ENCODE measurements around the gene GRIPAP1. TPM values are rescaled to one million over a fixed set of nuclear protein-coding genes. Genes with fewer than 3 reads are reported as not detected.
A peak's percentile ranks its signal among the peaks of the same experiment; 100 is the strongest.
"Not testable (repeated sequence)": the region's sequence is repeated elsewhere in the genome, so short reads cannot be mapped to it uniquely, and the experiment has no call there.

GRIPAP1 gene
- total RNA-seq, 1 experiment from 2014 or later, result 25.5 TPM

DNA sequence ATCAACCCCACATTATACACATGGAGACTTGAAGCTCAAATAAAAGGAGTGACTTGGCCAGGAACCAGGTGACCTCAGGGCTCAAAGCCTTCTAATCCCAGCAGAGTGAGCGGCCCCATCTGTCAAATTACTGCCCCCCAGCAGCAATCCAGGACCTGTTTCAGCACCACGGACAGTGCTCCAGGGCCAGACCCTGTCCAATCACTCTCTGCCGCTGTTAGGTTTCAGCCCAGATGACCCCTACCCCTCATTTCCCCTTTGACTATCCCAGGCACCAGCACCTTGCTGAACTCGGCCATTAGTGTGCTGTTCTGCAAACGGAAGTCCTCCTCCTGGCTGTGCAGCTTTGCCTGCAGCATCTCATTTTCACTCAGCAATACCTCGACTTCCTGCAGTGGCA is 5.1 kb downstream of the GRIPAP1 start:
- no peak for DNase-seq (ENCODE audit: low read depth)

DNA sequence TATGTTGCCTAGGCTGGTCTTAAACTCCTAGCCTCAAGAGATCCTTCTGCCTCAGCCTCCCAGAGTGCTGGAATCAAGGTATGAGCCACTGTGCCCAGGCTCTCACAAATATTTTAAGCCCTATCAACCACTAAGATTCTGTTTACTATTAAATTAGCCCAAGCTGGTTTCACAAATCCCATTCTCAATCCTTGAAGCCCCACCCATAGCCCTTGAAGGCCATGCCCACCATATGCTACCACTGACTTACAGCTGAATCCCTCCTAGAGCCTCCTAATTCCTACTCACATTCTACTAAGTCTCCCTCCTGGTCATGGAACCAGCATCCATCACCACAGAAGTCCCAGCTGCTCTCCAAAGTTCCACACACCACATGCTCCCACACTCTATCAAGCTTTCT is 9.7 kb downstream of the GRIPAP1 start:
- DNase-seq (ENCODE audit: low read depth), result no peak

DNA sequence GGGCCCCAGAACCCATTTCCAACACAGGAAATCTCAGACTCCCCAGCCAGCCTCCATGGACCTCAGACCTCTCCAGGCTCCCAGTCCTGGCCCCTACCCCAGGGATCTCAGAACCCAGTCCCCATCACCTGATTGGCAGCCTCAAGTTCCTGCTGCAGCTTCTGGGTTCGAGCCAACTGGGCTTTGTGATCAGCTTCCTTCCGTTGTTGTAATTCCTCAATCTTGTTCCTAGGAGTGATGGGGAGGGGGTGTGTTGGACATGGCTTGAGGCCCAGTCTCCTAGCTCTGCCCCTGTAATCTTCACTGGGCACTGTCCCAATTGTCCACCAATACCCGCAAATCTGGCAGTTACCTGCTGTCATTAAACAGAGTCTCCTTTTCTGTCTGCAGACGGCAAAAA is 12.6 kb downstream of the GRIPAP1 start:
- DNase-seq (ENCODE audit: low read depth), result no peak

DNA sequence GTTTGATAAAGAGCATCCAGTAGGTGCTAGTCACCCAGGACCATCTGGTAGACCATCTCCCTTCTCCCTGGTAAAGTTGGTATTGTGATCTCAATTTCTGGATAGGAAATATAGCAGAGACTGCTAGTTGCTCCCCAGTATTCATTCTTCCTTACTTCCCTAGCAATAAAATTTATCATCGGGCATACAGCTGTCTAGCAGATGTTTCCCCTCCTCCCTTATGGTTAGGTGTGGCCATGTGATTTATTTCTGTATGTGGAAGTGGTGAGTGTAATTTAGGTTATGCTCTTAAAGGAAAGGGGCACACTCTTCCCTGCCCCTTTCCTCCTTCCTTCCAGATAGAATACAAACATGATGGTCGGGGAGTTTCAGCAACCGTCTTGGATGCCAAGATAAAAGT is 18.2 kb downstream of the GRIPAP1 start:
- DNase-seq (ENCODE audit: low read depth), result no peak

DNA sequence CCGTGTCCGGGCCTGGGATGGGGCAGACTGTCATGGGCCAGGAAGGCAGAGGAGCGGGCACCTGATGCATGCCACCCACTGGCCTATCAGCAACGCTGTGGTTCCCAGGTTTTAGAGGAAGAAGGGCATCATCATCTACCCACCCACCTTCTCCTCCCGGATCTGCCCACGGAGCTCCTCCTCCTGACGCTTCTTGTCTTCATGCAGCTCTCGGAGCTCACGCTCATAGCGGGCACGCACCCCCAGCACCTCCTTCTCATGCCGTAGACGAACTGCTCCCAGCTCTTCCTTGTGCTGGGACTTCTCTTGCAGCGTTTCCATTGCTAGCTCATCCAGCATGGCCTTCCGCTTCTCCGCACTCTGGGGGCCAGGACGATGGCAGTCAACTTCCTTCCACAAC is 19.0 kb downstream of the GRIPAP1 start:
- DNase-seq (ENCODE audit: low read depth), result no peak

DNA sequence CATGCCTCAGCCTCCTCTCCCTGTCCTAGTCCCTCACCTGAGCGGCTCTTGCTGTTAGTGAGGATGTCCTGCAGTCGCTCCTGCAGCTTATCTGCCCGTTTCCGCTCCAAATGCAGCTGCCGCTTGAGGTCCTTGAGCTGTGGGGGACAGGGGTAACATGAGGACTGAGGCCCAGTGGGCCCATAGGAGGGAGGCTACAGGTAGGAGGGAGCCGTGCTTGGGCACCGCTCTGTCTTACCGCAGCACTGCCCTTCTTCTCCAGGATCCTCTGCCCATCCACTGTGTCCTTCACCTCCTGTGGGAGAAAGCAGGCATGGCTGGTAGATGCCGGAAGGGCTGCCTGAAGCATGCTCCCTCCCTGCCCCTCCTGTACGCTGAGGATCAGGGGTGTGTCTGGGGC is 20.9 kb downstream of the GRIPAP1 start:
- no peak for DNase-seq (ENCODE audit: low read depth)

DNA sequence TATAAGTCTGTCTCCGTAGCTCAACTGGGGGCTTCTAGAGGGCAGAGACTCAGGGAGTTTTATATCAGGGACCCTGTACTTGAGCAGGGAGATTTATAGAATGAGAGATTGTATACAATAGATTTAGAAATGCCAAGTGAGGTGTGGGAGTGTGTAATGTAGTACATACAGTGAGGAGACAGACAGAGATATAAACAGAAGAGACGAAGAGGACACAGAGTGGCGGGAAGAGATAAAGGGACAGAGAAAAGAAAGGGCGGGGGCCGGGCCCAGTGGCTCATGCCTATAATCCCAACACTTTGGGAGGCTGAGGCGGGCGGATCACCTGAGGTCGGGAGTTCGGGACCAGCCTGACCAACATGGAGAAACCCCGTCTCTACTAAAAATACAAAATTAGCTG is 21.7 kb downstream of the GRIPAP1 start:
- not testable (repeated sequence) for DNase-seq (ENCODE audit: low read depth)

DNA sequence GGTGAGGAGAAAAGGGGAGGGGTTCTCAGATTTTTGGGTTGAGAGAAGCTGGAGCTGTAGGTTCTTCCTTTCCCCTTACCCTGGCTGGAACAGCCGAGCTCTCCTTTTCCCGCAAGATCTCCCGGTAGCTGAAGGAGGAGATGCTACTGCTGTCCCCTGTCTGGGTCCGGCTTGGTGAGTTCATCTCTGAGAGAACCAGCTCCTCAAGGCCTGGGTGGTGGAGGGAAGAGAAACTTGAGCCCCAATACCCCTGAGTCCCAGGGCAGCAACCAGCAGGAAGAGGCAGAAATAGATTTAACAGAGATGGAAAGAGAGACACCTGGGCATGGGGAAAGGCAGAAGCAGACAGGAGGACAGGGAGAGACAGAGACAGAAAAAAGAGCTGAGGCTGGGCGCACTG is 23.8 kb downstream of the GRIPAP1 start:
- DNase-seq (ENCODE audit: low read depth), result no peak

DNA sequence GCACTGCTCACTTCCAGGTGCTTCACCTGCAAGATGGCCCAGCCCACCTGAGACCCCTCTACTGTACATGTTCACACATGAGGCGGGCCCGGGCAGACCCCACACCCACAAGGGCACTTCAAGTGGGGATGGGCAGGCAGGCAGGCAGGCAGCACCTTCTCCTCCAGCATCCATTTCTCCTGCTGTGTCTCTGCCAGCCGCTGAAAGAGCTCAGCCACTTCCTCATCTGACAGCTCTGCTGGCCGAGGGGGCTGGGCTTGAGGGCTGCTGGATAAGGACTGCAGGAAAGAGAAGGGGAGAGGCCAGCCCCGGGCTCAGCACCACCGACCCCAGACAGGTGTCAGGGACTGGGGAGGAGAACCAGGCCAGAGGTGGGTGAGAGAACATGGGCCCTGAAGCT is 26.0 kb downstream of the GRIPAP1 start:
- DNase-seq (ENCODE audit: low read depth), result no peak

DNA sequence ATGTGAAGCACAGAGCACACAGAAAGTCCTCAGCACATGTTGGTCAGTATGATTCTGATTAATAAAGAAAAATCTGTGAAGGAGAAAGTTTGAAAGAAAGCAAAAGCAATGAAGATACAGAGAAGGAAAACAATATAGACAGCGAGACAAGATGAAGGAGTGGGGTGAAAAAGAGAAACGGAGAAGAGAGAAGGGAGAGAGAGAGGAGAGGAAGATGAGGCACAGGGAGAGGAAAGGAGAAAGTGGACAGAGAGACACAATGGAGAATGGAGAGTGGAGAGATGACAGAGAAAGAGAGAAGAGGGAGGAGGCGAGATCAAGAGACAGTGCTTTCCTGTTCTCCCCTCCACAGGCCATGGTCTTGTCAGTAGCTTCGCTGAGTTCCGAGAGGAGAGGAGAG is 26.5 kb downstream of the GRIPAP1 start:
- DNase-seq (ENCODE audit: low read depth), result no peak

DNA sequence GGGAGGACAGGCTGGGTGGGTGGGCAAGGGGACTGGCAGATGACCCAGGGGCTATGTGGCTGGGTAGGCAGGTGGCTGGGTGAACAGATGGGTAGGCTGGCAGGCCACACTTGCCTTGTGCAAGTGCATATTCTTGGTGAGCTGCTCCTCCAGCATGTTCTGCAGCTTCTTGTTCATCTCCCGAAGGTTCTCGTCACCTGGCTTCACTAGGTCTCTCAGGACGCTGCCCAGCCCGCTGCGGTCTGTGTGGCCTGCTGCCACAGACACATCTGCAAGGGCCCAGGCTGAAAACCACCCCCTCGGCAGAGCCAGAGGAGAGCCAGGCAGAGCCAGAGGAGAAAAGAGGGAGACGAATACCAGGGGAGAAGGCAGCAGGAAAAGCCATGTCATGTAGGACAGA is 27.0 kb downstream of the GRIPAP1 start:
- no peak for DNase-seq (ENCODE audit: low read depth)

DNA sequence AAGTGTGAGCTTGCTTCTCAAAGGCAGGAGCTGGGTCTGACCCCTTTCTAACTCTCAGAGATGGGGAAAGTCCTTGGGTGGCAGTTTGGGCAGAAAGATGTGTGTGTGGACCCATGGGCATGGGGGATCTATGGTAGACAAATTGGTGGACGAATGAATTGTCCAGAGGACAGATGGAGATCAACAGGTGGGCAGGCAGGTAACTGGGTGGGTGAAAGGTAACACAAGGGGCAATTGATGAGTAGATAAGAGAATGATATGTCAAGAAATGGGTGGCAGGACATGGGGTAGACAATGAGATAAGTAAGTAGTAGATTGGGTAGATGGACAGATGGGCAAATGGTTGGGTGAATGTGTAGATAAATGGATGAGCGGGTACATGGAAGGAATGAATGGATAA is 27.5 kb downstream of the GRIPAP1 start:
- no peak for DNase-seq (ENCODE audit: low read depth)

DNA sequence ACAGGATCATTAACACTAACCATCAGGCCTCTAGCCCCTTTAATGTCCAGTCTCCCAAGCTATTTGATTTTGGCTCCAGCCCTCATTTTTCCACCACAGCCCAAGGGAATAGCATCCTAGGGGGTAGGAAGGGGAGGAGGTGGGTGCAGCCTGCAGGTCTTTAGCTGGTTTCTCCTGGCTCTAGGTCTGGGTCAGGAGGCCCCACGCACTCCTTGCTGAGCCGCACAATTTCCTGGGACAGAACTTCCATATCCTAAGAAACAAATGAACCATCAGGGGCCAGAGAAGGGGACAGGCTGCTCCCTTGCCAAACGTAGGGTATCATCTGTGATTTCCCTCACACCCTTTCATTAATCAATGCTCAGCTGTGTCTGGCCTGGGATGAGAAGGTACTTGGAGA is 28.0 kb downstream of the GRIPAP1 start:
- no peak for DNase-seq (ENCODE audit: low read depth)

DNA sequence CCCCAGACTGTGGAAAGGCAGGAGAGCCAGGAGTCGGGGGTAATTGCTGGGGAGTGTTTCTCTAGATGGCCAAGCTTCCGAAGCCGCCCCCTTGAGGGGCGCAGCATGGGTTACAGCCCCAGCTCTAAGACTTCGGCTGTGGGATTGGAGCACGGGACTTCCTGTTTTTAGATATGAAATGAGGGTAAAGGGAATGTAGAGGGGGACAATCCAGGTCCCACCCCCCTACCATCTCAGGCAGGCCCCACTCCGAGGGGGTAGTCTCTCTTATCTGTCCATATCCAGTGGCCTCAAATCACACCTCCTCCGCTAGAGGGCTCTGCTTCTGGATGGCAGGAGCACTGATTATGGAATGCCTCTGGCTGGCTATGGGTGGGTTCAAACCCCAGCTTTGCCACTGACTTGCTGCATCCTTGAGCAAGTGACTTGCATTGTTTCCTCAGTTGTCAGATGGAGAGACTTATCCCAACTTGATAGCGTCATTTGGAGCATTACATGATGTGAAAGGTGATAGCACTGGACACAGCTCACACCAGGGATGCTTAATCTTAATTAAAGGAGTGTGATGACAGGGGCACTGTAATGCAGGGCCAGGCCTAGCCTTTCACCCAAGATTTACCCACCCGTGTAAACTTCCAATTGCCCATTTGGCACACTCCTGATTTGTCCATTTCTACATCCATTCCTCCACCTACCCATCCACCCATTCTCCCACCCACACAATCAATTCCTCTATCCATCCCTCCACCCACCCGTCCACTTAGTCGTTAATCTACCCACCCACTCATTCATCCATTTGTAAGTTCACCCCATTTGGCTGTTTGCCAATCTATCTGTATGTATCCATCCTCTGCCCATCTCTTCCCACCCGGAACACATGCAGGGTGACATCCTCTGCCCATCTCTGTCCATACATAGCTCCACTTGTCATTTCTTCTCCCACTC is 29.6 kb downstream of the GRIPAP1 start:
- DNase-seq (ENCODE audit: low read depth), result peak; percentile 42

DNA sequence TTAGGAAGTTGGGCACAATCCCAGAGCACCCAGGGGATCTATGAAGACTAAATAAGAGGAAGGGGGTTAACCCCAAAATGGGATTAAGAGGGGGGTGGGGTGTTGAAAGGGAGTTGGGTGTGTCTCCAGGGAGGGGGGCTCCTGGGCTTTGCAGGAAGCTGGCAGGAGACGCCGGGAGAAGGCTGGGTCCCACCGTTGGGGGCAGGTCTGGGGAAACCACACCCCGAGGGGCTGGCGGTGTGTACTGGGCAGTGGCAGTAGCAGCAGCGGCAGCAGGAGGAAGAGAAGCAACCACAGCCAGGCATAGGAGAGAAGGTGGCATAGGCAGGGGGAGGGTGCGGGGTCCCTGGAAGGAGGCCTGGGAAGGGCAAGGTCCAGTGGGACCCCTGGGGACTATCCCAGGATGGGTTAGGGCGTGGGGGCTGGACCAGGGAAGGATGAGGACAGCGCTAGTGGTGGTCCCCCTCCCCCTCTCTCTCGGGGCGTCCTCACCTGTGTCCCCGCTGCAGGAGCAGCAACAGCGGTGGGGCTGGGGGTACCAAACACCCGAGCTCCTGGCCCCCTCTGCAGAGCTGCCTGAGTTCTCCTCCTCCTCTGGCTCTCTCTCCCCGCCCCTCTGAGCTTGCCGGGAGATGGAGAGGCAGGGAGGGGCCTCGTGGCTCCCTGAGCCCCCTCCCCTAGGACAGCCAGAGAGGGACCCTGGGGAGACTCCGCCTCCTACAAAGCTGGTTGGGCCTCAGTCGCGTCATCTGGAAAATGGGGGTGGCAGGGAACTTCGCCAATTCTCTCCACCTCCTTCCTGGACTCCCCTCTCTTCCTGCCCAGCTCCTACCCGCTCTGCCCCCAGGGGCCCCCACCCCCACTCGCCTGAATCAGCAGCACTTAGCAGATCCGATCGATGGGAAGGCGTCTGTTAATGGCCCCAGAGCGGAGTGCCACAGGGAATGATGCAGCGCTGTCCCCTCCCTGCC is 30.5 kb downstream of the GRIPAP1 start, which contains the start of gene KCND1:
TSS of gene KCND1 (minus strand) at position 596 of the 971 bp plus-strand sequence. CDS start 1,573 bp downstream, outside the sequence.
- DNase-seq (ENCODE audit: low read depth), result peak; percentile 23

DNA sequence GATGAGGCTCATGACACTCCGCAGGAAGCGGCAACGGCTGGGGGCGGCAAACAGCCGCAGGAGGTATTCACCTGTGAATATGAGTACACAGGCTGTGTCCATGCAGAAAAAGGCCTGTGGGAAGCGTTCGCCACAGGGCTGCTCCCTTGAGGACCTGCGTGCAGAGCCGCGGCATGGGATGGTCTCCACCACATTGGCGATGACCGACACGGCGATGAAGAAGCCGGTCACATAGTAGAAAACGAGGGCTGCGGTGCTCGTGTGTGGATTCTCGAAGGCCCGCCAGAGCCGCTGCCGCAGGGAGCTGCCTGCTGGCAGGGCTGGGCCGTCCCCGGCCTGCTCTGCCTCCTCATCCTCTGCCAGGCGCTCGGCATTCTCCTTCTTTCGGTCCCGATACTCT is 32.6 kb downstream of the GRIPAP1 start:
- no peak for DNase-seq (ENCODE audit: low read depth)

DNA sequence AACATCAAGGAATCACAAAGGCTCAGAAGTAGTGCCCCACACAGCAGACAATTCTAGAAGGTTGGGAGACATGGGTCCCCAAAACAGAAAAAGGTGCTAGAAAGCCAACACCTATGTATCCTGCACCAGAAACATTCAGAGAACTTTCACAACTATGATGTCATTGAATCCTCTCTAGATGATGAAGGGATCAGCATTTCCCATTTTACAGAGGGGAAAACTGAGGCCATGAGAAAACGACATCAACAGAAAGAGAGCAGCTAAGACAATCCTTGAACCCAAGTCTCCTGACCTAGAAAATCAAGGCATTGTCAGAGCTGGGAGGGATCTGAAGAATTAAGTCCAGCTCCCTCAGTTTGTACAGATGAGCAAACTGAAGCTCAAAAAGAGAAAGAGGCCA is 33.7 kb downstream of the GRIPAP1 start:
- DNase-seq (ENCODE audit: low read depth), result no peak

DNA sequence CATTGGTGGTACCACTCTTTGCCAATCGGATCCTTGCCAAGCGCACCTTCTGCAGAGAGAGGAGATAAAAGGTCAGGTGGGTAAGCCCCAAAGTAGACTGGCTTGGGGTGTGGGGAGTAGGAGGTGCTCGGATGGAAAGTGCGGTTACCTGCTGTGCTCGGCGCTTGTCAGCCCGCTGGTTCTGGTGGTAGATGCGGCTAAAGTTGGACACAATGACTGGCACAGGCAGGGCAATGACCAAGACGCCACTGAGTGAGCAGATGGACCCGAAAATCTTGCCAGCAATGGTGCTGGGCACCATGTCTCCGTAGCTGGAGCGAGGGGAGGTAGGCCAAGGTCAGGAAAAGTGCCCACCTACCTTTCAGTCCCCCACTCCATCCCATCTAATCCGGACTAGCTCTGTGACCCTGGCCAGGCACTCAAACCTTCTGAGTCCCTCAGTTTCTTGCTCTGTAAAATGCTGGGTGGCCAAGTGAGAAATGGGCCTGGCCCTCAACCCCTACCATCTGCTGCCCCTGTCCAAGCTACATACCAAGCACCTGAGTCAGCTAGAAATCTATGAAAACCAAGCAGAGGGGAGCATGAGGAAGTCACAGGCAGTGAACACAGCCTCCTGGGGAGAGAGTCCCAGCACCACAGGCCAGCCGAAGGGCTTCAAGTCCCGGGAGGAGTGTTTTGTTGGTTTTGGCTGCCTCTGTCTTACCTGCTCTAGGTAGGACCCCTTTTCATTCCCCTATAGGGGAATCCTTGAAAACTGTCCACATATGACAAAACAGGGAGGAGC is 35.1 kb downstream of the GRIPAP1 start:
- DNase-seq (ENCODE audit: low read depth), result peak; percentile 44

DNA sequence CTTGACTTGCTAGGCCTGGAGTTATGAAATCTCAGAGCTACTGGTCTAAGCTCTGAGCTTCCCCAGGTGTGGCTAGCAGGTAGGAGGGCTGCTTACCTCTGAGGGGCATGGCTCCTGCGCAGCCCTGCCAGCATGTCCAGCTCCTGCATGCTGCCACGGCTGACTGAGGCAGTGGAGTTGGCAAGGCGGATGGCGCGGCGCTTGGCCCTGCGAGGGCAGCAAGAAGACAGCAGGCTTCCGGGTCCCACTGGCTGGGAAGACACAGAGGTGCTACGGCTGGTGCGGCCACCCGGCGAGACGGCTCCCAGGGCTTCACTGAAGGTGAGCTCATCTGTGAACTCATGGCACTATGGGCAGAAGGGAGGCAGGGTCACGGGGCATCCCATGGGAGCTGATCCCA is 36.1 kb downstream of the GRIPAP1 start:
- no peak for DNase-seq (ENCODE audit: low read depth)

DNA sequence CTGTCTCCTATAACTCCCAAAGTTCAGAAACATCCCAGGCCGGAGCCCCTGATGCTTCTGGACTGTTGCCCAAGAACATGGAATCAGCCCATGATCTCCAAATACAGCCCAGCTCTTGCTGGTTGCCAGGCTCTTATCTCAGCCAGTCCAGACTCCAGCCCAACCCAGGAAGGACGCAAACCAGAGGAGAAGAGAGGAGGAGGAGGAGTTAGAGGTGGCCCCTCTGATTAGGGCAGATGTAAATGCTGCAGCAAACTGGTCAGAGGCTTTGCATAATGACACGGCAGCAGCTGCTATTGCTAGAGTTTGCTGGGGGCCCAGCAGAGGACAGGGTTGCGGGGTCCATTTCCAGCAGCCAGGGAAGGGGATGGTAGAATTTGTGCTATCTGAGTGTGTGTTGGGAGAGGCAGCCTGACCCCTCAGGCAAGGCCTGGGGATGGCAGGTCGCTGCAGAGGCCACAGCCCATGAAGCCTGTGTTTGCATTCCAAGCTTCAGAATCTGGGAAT is 40.4 kb downstream of the GRIPAP1 start:
- DNase-seq (ENCODE audit: low read depth), result no peak

DNA sequence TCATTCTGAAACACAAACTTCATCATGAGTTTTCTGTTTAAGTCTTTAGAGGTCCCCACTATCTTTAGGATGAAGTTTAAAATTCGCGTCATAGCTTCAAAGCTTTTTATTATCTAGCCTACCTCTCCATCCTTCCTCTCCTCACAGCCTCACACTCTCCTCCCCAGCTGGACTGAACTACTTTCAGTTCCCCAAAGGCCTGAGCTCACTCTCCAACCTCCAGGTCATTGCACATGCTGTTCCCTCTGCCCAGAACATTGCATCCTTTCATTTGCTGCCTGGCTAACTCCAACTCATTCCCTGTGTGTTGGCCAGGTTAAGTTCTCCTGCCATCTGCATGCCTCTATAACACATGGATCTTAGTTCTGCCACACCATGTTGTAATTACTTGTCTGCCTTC is 41.8 kb downstream of the GRIPAP1 start:
- no peak for DNase-seq (ENCODE audit: low read depth)
